Ishikawa (cell line): ENCODE data around the gene NANOS2.

Experiments
- CEBPB ChIP-seq: IDR thresholded peaks from 2 replicates; pipeline ENCODE4 v1.6.1; 2012
- CREB1 ChIP-seq: IDR thresholded peaks from 2 replicates; pipeline ENCODE4 v1.6.1; 2012; ENCODE audit warnings: low read depth
- EGR1 ChIP-seq: IDR thresholded peaks from 2 replicates; pipeline ENCODE4 v1.6.1; 2012
- EP300 ChIP-seq: IDR thresholded peaks from 2 replicates; pipeline ENCODE4 v1.6.1; 2012; ENCODE audit warnings: borderline replicate concordance
- FOXM1 ChIP-seq: IDR thresholded peaks from 2 replicates; pipeline ENCODE4 v1.6.1; 2012; ENCODE audit warnings: low read depth, borderline replicate concordance
- MAX ChIP-seq: IDR thresholded peaks from 2 replicates; pipeline ENCODE4 v1.6.1; 2012
- NFIC ChIP-seq: IDR thresholded peaks from 2 replicates; pipeline ENCODE4 v1.6.1; 2012
- RAD21 ChIP-seq: IDR thresholded peaks from 2 replicates; pipeline ENCODE4 v1.6.1; 2012; ENCODE audit warnings: low read depth
- TAF1 ChIP-seq: IDR thresholded peaks from 2 replicates; pipeline ENCODE4 v1.6.1; 2012; ENCODE audit warnings: low read depth, mild to moderate bottlenecking
- TCF12 ChIP-seq: IDR thresholded peaks from 2 replicates; pipeline ENCODE4 v1.6.1; 2012; ENCODE audit warnings: low read depth
- TEAD4 ChIP-seq: IDR thresholded peaks from 2 replicates; pipeline ENCODE4 v1.6.1; 2012
- USF1 ChIP-seq: IDR thresholded peaks from 2 replicates; pipeline ENCODE4 v1.6.1; 2012
- YY1 ChIP-seq: IDR thresholded peaks from 2 replicates; pipeline ENCODE4 v1.6.1; 2012; ENCODE audit warnings: low read depth
- ZBTB7A ChIP-seq: IDR thresholded peaks from 2 replicates; pipeline ENCODE4 v1.6.1; 2012; ENCODE audit warnings: low read depth
- TF ChIP-seq, protein P1 (sequence below): IDR thresholded peaks from 2 replicates; pipeline ENCODE4 v1.6.1; 2012; ENCODE audit warnings: low read depth, mild to moderate bottlenecking

Gene NANOS2

GRCh38 chr19:45889210-45889885 lies 25.2 kb downstream of the NANOS2 start:
- TF ChIP-seq USF1 (no peak), RAD21 (no peak), FOXM1 (no peak), YY1 (no peak), CEBPB (no peak), TAF1 (no peak), MAX (no peak), TCF12 (no peak), CREB1 (no peak), EGR1 (no peak), ZBTB7A (no peak), TEAD4 (no peak), EP300 (no peak), NFIC (no peak)
- TF ChIP-seq, protein P1, sequence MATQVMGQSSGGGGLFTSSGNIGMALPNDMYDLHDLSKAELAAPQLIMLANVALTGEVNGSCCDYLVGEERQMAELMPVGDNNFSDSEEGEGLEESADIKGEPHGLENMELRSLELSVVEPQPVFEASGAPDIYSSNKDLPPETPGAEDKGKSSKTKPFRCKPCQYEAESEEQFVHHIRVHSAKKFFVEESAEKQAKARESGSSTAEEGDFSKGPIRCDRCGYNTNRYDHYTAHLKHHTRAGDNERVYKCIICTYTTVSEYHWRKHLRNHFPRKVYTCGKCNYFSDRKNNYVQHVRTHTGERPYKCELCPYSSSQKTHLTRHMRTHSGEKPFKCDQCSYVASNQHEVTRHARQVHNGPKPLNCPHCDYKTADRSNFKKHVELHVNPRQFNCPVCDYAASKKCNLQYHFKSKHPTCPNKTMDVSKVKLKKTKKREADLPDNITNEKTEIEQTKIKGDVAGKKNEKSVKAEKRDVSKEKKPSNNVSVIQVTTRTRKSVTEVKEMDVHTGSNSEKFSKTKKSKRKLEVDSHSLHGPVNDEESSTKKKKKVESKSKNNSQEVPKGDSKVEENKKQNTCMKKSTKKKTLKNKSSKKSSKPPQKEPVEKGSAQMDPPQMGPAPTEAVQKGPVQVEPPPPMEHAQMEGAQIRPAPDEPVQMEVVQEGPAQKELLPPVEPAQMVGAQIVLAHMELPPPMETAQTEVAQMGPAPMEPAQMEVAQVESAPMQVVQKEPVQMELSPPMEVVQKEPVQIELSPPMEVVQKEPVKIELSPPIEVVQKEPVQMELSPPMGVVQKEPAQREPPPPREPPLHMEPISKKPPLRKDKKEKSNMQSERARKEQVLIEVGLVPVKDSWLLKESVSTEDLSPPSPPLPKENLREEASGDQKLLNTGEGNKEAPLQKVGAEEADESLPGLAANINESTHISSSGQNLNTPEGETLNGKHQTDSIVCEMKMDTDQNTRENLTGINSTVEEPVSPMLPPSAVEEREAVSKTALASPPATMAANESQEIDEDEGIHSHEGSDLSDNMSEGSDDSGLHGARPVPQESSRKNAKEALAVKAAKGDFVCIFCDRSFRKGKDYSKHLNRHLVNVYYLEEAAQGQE: no peak

DNA sequence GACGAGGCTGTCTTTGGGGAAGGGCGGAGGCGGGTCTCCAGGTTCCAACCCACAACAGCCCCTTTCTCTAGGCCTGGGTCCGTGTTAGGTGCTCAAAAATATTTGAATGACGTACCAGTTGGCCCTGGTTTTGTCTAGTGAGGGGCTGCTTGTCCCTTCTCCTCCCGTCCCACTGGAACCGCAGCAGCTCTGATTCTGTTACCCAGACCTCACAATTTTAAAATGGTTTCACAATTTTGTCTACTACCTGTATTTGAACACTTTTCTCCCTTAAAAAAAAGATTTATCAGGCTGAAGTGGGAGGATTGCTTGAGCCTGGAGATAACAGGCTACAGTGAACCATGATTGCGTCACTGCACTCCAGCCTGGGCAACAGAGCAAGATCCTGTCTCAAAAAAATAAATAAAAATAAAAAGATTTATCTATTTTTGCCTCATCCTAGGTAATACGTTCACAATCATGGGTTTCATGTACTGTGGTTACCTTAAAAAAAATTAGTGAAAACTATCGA lies 27.3 kb downstream of the NANOS2 start:
- TF ChIP-seq CEBPB: peak; percentile 34; the same call in 1 of the 2 replicates
- no peak for TF ChIP-seq ZBTB7A
- TF ChIP-seq TAF1: no peak
- TF ChIP-seq TEAD4: no peak

DNA sequence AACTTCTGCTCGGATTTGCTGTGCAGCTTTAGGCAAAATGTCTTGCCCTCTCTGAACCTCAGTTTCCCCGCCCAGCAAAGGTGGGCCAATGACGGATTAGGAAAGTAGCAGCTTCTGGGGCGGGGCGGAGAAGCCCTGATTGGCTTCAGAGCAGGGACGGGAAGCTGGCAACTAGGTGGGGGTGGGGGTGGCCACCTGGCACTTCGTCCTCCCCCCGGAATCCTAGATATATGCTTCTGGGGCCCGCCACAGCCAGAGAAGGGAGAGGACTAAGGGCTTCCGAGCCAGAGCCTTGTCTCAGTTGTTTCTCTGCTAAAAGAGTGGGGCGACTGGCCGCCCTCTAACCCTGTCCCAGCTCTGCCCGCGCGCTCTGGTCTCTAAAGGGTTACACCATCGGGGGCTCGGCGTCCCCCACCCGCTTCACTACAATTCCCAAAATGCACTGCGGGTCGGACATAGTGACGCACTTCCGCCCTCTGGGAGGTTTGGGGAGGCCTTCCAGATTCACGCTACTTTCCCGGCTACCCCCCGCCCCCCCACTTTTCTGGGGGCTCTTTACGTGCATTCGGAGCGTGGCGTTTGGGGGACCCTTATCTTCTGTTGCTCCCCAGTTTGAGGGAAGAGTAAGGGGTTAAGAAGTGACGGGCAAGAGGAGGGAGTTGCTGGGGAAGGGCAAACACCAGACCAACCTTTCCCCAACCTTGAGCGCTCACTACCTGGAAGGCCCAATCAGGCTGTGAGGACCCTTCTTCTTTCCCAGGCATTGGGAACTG lies 28.0 kb downstream of the NANOS2 start:
- TF ChIP-seq MAX (no peak; the same call in 1 of the 2 replicates), YY1 (peak; percentile 64), CREB1 (peak; percentile 80), ZBTB7A (peak; percentile 55; the same call in 1 of the 2 replicates), NFIC (no peak), CEBPB (no peak; the same call in 1 of the 2 replicates), TCF12 (peak; percentile 12; the same call in 1 of the 2 replicates), EP300 (no peak)
- TF ChIP-seq, protein P1: no peak

- TF ChIP-seq YY1 (peak; percentile 47), CREB1 (peak; percentile 65; the same call in 1 of the 2 replicates), EGR1 (no peak), FOXM1 (no peak), TCF12 (peak; percentile 43), CEBPB (peak; percentile 97), TAF1 (peak; percentile 59), MAX (peak; percentile 84)
Measured at GRCh38 chr19:45885556-45886426, 28.8 kb downstream of the NANOS2 start, which contains the start of gene IRF2BP1. Gene IRF2BP1, minus strand, starts transcription at chr19:45886141. Its CDS starts 367 bp downstream, at chr19:45885774.

- TF ChIP-seq USF1: no peak
- TF ChIP-seq EGR1: peak; percentile 65; the same call in 1 of the 2 replicates
Measured at GRCh38 chr19:45884682-45885555, 29.7 kb downstream of the NANOS2 start.
